Measurements from ENCODE around the gene TUBB6.

TUBB6 gene

GRCh38 chr18:12374401-12374800 lies 66.4 kb downstream of the TUBB6 start:
- TF ChIP-seq CTCF (IDR thresholded peaks at IDR 0.05; ENCODE audit: extremely low read depth, missing control alignments) = no peak
- DNase-seq (ENCODE audit: low spot score) = no peak
